Upper lobe of left lung (tissue), 6 donors: ENCODE measurements around the gene LENEP. TPM values are rescaled to one million over a fixed set of nuclear protein-coding genes. Genes with fewer than 3 reads are reported as not detected.

Experiments
- ATAC-seq, 2 donors: fragments of 200-7000 bp; cut with Tn5 transposase; one replicate each; pipeline ENCODE4 v1.9.1; 2022; ENCODE audit warnings: mild to moderate bottlenecking in 2 of 2, moderate library complexity in 2 of 2; ENCODE audit not compliant: low FRiP score in 2 of 2
- DNase-seq, 2 donors: peaks; one replicate each; pipeline ENCODE4 v3.0.0-alpha.2; 2019 to 2020
- H3K27ac ChIP-seq, 4 donors: fragments of 200-600 bp; sonication (generic); one replicate each; pipeline ENCODE4 v1.5.1; 2016 to 2019
- H3K27me3 ChIP-seq, 4 donors: fragments of 200-600 bp; sonication (generic); one replicate each; pipeline ENCODE4 v1.5.1; 2017 to 2019
- H3K36me3 ChIP-seq, 4 donors: fragments of 200-600 bp; sonication (generic); one replicate each; pipeline ENCODE4 v1.5.1; 2016 to 2019
- H3K4me1 ChIP-seq, 4 donors: fragments of 200-600 bp; sonication (generic); one replicate each; pipeline ENCODE4 v1.5.1; 2018 to 2019
- H3K4me3 ChIP-seq, 4 donors: fragments of 200-600 bp; sonication (generic); one replicate each; pipeline ENCODE4 v1.5.1; 2017 to 2019; ENCODE audit warnings: mild to moderate bottlenecking in 2 of 4, moderate library complexity in 1 of 4
- H3K9me3 ChIP-seq, 4 donors: fragments of 200-600 bp; sonication (generic); one replicate each; pipeline ENCODE4 v1.5.1; 2018 to 2019
- CTCF ChIP-seq, 6 experiments: fragments of 450-650 bp in 4 of 6; fragments of 200-600 bp in 2 of 6; sonication (generic) in 2 of 6; IDR thresholded peaks; one replicate each; pipeline ENCODE4 v1.5.1; 2016 to 2019; ENCODE audit warnings: antibody characterized with exemption in 6 of 6
- EP300 ChIP-seq, 4 donors: sonication (generic); formaldehyde crosslinking; IDR thresholded peaks; one replicate each; pipeline ENCODE4 v1.5.1; 2017; ENCODE audit warnings: antibody characterized with exemption in 4 of 4, control low read depth in 2 of 4
- POLR2A ChIP-seq, 4 donors: fragments of 450-650 bp; IDR thresholded peaks; one replicate each; pipeline ENCODE4 v1.5.1; 2016 to 2017; ENCODE audit warnings: antibody characterized with exemption in 4 of 4, mild to moderate bottlenecking in 2 of 4
- POLR2AphosphoS5 ChIP-seq, 2 donors: sonication (generic); formaldehyde crosslinking; IDR thresholded peaks; one replicate each; pipeline ENCODE4 v1.5.1; 2017; ENCODE audit warnings: antibody characterized with exemption in 2 of 2
- WGBS, 2 donors: methylation state at CpG; one replicate each; pipeline ENCODE4 v1.1.5; 2017 to 2018; 5-methylcytosine and 5-hydroxymethylcytosine counted together
- total RNA-seq, 6 donors: library from RNA; depleted of rRNA in 4 of 6; stranded (reverse); fragments of >200 nt in 4 of 6; gene quantifications; one replicate each; pipeline versions ENCODE4 v1.1.0 to v1.2.1, GENCODE V29; 2016 to 2021
- donor health status: DM: no; HTN: no; CAD: no; lungs with moderate emphysema.
- donor health status: DM: no; HTN: yes; CAD: no; lungs with severe emphysema.

The LENEP gene
- total RNA-seq, 6 donors from 2014 or later: 0.57 to 1.0 TPM; not detected in 4

GRCh38 chr1:154956544-154956941 is 36.8 kb upstream of the LENEP start:
- WGBS, 2 donors: 17 to 23% methylated on average over 5 to 6 of the region's 6 CpGs
- H3K4me3 ChIP-seq: peak overlapping the region in 3 of 4 donors; percentile 56 to 75 (median 57)
- no peaks in the 10 kb centered on the region for H3K27me3 ChIP-seq
- H3K4me1 ChIP-seq: peaks cover 42 to 76% (median 53%) of the 10 kb centered on the region in 4 donors
- TF ChIP-seq EP300 (IDR thresholded peaks at IDR 0.05) (no peak), POLR2A (IDR thresholded peaks at IDR 0.05) (no peak), CTCF (IDR thresholded peaks at IDR 0.05) (no peak), POLR2AphosphoS5 (IDR thresholded peaks at IDR 0.05) (no peak)
- DNase-seq (no peak), ATAC-seq (peak in 1 of 2 donors; percentile 3)
- H3K9me3 ChIP-seq: no peaks in the 10 kb centered on the region
- H3K36me3 ChIP-seq: peaks cover 3 to 17% (median 13%) of the 10 kb centered on the region in 4 donors
- peak overlapping the region; percentile 73 to 85 (median 76) for H3K27ac ChIP-seq

- ATAC-seq (no peak), DNase-seq (no peak)
- Histone ChIP-seq H3K4me1 (peaks cover 43 to 72% (median 54%) of the 10 kb centered on the region in 4 donors), H3K27me3 (no peaks in the 10 kb centered on the region), H3K27ac (peak overlapping the region; percentile 73 to 85 (median 76)), H3K36me3 (peaks cover 0 to 17% (median 13%) of the 10 kb centered on the region in 4 donors), H3K9me3 (no peaks in the 10 kb centered on the region), H3K4me3 (no peak overlapping the region)
- WGBS, 2 donors: 48 to 53% methylated on average over 9 of the region's 9 CpGs
- TF ChIP-seq POLR2A (IDR thresholded peaks at IDR 0.05): no peak
- no peak for TF ChIP-seq POLR2AphosphoS5 (IDR thresholded peaks at IDR 0.05)
- TF ChIP-seq CTCF (IDR thresholded peaks at IDR 0.05): no peak
- no peak for TF ChIP-seq EP300 (IDR thresholded peaks at IDR 0.05)
Measured at GRCh38 chr1:154957091-154957657, 36.2 kb upstream of the LENEP start.

- Histone ChIP-seq H3K27me3 (no peaks in the 10 kb centered on the region), H3K27ac (peak overlapping the region in 1 of 4 donors; percentile 4), H3K4me3 (no peak overlapping the region), H3K9me3 (no peaks in the 10 kb centered on the region), H3K4me1 (peaks cover 49 to 72% (median 61%) of the 10 kb centered on the region in 4 donors), H3K36me3 (peaks cover 0 to 19% (median 16%) of the 10 kb centered on the region in 4 donors)
- TF ChIP-seq POLR2A (IDR thresholded peaks at IDR 0.05): no peak
- TF ChIP-seq CTCF (IDR thresholded peaks at IDR 0.05): no peak
- TF ChIP-seq POLR2AphosphoS5 (IDR thresholded peaks at IDR 0.05): no peak
- no peak for TF ChIP-seq EP300 (IDR thresholded peaks at IDR 0.05)
- DNase-seq (no peak), ATAC-seq (no peak)
- WGBS, 2 donors: 80 to 91% methylated on average over 2 of the region's 2 CpGs
Measured at GRCh38 chr1:154958036-154958435, 35.4 kb upstream of the LENEP start.

- Histone ChIP-seq H3K27ac (peak overlapping the region in 1 of 4 donors; percentile 2), H3K9me3 (no peaks in the 10 kb centered on the region), H3K36me3 (peaks cover 2 to 28% (median 24%) of the 10 kb centered on the region in 4 donors), H3K27me3 (no peaks in the 10 kb centered on the region), H3K4me1 (peaks cover 44 to 68% (median 54%) of the 10 kb centered on the region in 4 donors), H3K4me3 (no peak overlapping the region)
- ATAC-seq (no peak), DNase-seq (no peak)
- TF ChIP-seq POLR2AphosphoS5 (IDR thresholded peaks at IDR 0.05): no peak
- no peak for TF ChIP-seq EP300 (IDR thresholded peaks at IDR 0.05)
- TF ChIP-seq POLR2A (IDR thresholded peaks at IDR 0.05): no peak
- no peak for TF ChIP-seq CTCF (IDR thresholded peaks at IDR 0.05)
- WGBS, 2 donors: 92% methylated on average over 10 to 14 of the region's 16 CpGs
Measured at GRCh38 chr1:154958681-154959425, 34.5 kb upstream of the LENEP start.
